ENCODE measurements around the gene SLC39A7. TPM values are rescaled to one million over a fixed set of nuclear protein-coding genes. Genes with fewer than 3 reads are reported as not detected.

The SLC39A7 gene
- total RNA-seq, 1 experiment from 2014 or later = 118 TPM

- Mint-ChIP-seq H3K36me3 (ENCODE audit: insufficient read depth, unreplicated experiment) (no peaks in the 10 kb centered on the region), H3K4me3 (ENCODE audit: unreplicated experiment) (no peak overlapping the region), H3K9me3 (ENCODE audit: unreplicated experiment) (no peaks in the 10 kb centered on the region), H3K27me3 (ENCODE audit: insufficient read depth, unreplicated experiment) (peaks cover 24% of the 10 kb centered on the region), H3K4me1 (ENCODE audit: insufficient read depth, unreplicated experiment) (no peaks in the 10 kb centered on the region), H3K27ac (ENCODE audit: low read depth, unreplicated experiment) (no peak overlapping the region)
- DNase-seq (ENCODE audit: unreplicated experiment) = no peak
- CTCF ChIA-PET = interaction anchor here (1.4 kb wide), 1 partner anchor 243 kb away, joined by 3 read pairs; no protein-coding TSS in a partner anchor
- no TSS peak for BruUV-seq (replicated peaks)
- intact Hi-C loops (cut with micrococcal nuclease) = no loop called here
- TF ChIP-seq CTCF (IDR thresholded peaks at IDR 0.05; ENCODE audit: unreplicated experiment) = no peak
- POLR2A ChIA-PET = no interaction called here
These were observed 23.8 kb upstream of the SLC39A7 start for GRCh38 chr6:33176906-33177305.

GRCh38 chr6:33177552-33178446 is 22.9 kb upstream of the SLC39A7 start:
- ChIA-PET CTCF (interaction anchor here (1.0 to 1.4 kb wide), 3 partner anchors 12 to 244 kb away, joined by 3 read pairs; no protein-coding TSS in a partner anchor), POLR2A (no interaction called here)
- no TSS peak for BruUV-seq (replicated peaks)
- intact Hi-C loops (cut with micrococcal nuclease) = no loop called here
- Mint-ChIP-seq H3K27me3 (ENCODE audit: insufficient read depth, unreplicated experiment) (peaks cover 24% of the 10 kb centered on the region), H3K27ac (ENCODE audit: low read depth, unreplicated experiment) (no peak overlapping the region), H3K36me3 (ENCODE audit: insufficient read depth, unreplicated experiment) (no peaks in the 10 kb centered on the region), H3K9me3 (ENCODE audit: unreplicated experiment) (peaks cover 3% of the 10 kb centered on the region), H3K4me3 (ENCODE audit: unreplicated experiment) (no peak overlapping the region), H3K4me1 (ENCODE audit: insufficient read depth, unreplicated experiment) (no peaks in the 10 kb centered on the region)
- no peak for TF ChIP-seq CTCF (IDR thresholded peaks at IDR 0.05; ENCODE audit: unreplicated experiment)
- DNase-seq (ENCODE audit: unreplicated experiment) = no peak

- no TSS peak for BruUV-seq (replicated peaks)
- intact Hi-C loops (cut with micrococcal nuclease) = no loop called here
- POLR2A ChIA-PET = no interaction called here
- CTCF ChIA-PET = interaction anchor here (0.5 to 1.0 kb wide), 2 partner anchors 11 to 328 kb away, joined by 3 read pairs; no protein-coding TSS in a partner anchor
- DNase-seq (ENCODE audit: unreplicated experiment) = no peak
- H3K9me3 Mint-ChIP-seq (ENCODE audit: unreplicated experiment) = peaks cover 12% of the 10 kb centered on the region
- H3K27ac Mint-ChIP-seq (ENCODE audit: low read depth, unreplicated experiment) = no peak overlapping the region
- H3K4me3 Mint-ChIP-seq (ENCODE audit: unreplicated experiment) = no peak overlapping the region
- H3K36me3 Mint-ChIP-seq (ENCODE audit: insufficient read depth, unreplicated experiment) = no peaks in the 10 kb centered on the region
- no peaks in the 10 kb centered on the region for H3K4me1 Mint-ChIP-seq (ENCODE audit: insufficient read depth, unreplicated experiment)
- H3K27me3 Mint-ChIP-seq (ENCODE audit: insufficient read depth, unreplicated experiment) = peaks cover 24% of the 10 kb centered on the region
- TF ChIP-seq CTCF (IDR thresholded peaks at IDR 0.05; ENCODE audit: unreplicated experiment) = no peak
These were observed 21.8 kb upstream of the SLC39A7 start for GRCh38 chr6:33178755-33179475.

GRCh38 chr6:33181141-33181540 is 19.5 kb upstream of the SLC39A7 start:
- Mint-ChIP-seq H3K27ac (ENCODE audit: low read depth, unreplicated experiment) (no peak overlapping the region), H3K36me3 (ENCODE audit: insufficient read depth, unreplicated experiment) (no peaks in the 10 kb centered on the region), H3K4me1 (ENCODE audit: insufficient read depth, unreplicated experiment) (no peaks in the 10 kb centered on the region), H3K4me3 (ENCODE audit: unreplicated experiment) (no peak overlapping the region), H3K27me3 (ENCODE audit: insufficient read depth, unreplicated experiment) (peaks cover 9% of the 10 kb centered on the region), H3K9me3 (ENCODE audit: unreplicated experiment) (peaks cover 12% of the 10 kb centered on the region)
- ChIA-PET CTCF (no interaction called here), POLR2A (interaction anchor here (0.5 kb wide), 1 partner anchor 71 kb away, joined by 4 read pairs; no protein-coding TSS in a partner anchor)
- intact Hi-C loops (cut with micrococcal nuclease) = no loop called here
- no peak for DNase-seq (ENCODE audit: unreplicated experiment)
- no TSS peak for BruUV-seq (replicated peaks)
- no peak for TF ChIP-seq CTCF (IDR thresholded peaks at IDR 0.05; ENCODE audit: unreplicated experiment)

All from MCF 10A (cell line).